Stimulated activated CD4-positive, alpha-beta T cell treated with anti-CD3 and anti-CD28 coated beads, Interleukin-1b, Interleukin-23, amount 100 ng/mL, for 4 hours (primary cell): Measurements from ENCODE around the gene TTC32.
"Not testable (repeated sequence)": the region's sequence is repeated elsewhere in the genome, so short reads cannot be mapped to it uniquely, and the experiment has no call there.

ENCODE experiments used
- DNase-seq, 2 donors: peaks; one replicate each; pipeline ENCODE4 v3.0.0-alpha.2; 2020; ENCODE audit warnings: low read depth in 2 of 2

The TTC32 gene

DNA sequence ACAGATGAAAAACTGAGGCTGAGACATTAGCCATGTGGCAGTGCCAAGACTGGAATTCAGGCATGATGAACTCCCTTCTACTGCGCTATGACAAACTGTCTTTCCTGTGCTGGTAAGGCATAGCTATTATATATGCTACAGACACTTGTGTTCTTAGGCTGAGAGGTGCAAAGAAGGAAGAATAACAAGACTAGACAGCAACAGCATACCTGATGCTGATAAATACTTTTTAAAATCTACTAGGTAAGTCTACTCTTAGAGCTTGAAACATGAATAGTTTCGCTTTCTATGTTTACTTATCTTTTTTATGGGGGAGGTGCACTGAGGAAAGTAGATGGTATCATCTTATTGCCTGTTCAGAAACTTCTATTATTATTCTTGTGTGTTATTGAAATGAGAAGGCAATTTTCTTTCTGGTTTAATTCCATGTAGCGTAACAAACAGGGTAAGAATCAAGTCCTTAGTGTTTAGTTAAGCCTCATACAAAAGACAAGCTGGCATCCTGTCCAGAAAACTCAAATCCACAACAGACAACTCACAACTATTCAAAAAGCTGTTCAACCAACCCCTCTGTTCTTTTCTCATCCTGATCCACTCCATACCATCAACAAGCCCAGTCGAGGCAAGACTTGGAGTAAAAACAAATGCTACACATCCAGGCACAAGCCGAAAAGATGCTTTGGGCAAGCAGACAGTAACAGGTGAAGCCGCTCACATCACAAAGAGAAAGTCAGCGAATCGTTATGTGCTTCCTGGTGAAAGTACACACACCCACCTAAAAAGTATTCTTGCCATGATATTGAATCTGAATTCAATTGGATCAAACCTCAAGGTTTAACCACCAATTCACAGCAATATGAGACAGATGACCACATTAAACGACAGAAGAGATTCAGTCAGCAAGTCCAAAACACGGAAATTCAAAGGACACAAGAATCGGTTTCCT lies 1.5 kb downstream of the TTC32 start:
- peak in 1 of 2 donors; percentile 3 for DNase-seq

GRCh38 chr2:19898592-19899329 lies 3.0 kb downstream of the TTC32 start:
- no peak for DNase-seq

- no peak for DNase-seq
Observed at GRCh38 chr2:19897623-19898245, 4.0 kb downstream of the TTC32 start.

- DNase-seq: no peak
Observed at GRCh38 chr2:19895535-19895934, 6.2 kb downstream of the TTC32 start.

DNA sequence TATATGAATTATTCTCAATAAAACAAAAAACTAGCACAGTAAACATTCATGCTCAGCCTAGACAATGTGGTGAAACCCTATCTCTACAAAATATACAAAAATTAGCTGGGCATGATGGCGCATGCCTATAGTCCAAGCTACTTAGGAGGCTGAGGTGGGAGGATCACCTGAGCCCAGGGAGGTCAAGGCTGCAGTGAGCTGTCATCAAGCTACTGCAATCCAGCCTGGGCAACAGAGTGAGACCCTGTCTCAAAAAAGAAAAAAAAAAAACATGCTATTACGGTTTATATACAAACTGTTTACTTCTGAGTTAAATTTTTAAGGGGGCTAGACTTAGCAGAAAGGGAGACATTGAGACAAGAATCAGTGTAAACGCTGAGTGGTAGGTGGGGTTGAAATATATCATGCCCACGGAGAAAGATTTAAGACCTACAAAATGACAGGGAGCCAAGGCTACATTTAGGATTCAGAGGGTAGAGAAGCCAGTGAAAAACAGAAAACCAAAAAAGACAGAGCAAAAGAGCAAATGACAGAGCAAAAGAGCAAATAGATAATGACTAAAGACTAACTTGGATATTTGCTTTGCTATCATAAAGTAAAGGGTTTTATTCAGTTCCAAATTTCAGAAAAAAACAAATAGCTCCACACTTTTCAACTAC lies 7.5 kb downstream of the TTC32 start:
- no peak for DNase-seq

GRCh38 chr2:19893520-19894133 lies 8.2 kb downstream of the TTC32 start:
- no peak for DNase-seq

DNA sequence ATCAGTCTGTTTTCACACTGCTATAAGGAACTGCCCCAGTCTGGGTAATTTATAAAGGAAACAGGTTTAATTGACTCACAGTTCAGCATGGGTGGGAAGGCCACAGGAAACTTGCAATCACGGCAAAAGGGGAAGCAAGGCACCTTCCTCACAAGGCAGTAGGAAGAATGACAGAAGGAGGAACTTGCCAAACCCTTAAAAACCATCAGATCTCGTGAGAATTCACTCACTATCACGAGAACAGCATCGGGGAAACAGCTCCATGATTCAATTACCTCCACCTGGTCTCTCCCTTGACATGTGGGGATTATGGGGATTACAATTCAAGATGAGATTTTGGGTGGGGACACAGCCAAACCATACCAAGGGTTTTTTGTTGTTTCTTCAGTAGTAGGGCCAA lies 9.8 kb downstream of the TTC32 start:
- DNase-seq: not testable (repeated sequence)

DNA sequence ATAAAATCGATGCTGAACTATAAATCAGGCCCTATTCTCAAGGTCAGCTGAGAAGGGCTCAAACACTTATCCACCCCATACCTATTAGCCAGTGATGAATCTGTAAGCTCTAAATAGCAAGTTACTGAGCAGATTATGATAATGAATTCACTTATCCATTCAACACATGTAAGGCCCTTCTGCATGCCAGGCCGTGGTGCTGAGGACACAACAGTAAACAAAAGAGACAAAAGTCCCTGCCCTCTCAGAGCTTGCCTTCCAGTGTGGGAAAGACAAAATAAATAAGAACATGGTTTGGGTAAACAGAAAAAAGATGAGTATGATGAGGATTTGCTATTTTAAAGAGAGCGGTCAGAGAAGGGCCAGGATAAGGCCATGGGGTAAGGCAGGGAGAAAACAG lies 11.7 kb downstream of the TTC32 start:
- DNase-seq: no peak

- no peak for DNase-seq
Observed at GRCh38 chr2:19888831-19889230, 13.0 kb downstream of the TTC32 start.

DNA sequence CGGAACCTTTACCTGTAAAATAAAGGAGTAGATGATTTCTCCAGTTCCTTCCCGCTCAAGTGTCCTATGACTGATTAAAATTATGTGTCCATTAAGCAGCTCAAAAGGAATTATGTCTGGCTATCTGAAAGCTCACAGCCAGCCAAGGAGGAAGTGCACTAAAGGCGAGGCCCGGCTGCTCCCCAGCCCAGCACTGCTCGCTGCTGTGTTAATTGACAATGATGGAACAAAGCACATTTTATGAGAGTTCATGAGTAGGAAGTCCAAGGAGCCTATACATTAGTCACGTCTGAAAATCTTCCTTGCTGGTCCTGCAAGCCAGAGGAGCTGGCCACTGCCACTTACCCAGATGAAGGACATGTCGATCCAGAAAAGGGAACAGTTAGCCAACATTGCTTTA lies 14.3 kb downstream of the TTC32 start:
- DNase-seq: no peak

DNA sequence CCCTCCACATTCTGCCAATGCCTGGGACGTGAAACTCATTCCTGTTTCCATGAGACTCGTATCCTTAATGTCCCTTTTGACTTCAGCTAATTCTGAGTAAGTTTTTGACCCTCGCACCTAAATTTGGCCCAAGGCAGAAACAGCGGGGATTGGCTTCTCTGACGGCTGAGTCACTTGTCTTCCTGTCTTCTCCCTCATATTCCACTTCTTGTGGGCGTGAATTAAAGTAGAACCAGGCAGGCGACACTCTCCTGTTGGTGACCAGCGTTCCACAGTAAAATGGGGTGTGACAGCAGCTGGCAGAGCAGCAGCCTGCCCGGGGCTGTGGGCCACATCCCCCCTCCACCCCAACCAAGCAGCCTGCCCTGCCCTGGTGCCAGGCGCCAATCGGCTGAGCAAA lies 15.5 kb downstream of the TTC32 start:
- DNase-seq: no peak

- DNase-seq: no peak
Observed at GRCh38 chr2:19885791-19886190, 16.0 kb downstream of the TTC32 start.

DNA sequence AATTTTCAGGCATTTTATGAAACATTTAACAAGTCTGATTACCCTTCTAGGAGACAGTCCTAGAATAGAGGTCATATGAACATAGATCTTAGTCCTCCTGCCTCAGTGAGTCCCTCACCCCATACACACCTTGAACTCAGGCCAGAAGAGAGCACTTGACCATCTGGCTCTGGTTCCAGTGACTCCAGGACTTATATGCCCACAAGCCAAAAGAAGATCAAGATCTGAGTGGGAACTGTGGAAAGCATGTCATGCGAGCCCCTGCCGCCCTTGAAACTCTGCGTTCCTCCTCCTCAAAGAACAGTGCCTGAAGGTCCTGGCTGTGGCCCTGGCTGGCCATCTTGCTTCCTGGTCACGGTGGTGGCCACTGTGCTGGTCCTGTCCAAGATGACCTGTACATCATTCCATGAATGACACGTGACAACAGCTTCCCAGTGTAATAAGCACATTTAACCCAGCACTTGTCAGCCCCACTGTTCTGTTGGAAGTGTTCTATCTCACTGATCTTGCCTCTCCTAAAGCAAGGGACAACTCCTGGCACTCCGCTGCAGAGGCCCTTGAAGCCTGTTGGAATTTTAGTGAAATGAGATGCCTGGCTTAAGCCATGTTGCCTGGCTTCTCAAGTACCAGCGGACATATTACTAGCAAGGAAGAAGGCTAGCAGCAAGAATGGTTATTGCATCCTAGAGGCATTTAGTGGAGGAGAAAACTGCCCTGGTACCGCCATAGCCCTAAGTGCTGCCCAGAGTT lies 17.6 kb downstream of the TTC32 start:
- DNase-seq: no peak

DNA sequence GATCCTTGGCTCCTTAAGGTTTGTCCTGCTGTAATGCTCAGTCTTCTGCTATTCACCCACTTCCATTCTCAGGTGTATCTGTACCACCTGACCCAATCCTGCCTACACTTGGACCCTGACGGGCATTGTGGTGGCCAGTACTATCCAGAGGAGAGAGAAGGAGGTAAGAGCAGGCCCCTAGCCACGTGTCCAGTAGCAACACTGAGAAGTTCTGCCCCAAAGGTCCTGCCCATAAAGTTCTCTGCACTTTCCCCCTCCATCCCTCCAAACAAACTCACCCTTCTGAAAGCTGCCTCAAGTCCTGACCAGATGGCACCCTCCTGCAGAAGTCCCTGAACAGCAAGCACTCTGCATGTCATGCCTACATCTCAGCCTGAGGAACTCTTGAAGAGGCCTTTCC lies 18.3 kb downstream of the TTC32 start:
- no peak for DNase-seq

GRCh38 chr2:19882286-19882685 lies 19.5 kb downstream of the TTC32 start:
- DNase-seq: no peak

GRCh38 chr2:19881908-19882265 lies 19.9 kb downstream of the TTC32 start:
- DNase-seq: no peak

- no peak for DNase-seq
Observed at GRCh38 chr2:19881221-19881907, 20.4 kb downstream of the TTC32 start.

DNA sequence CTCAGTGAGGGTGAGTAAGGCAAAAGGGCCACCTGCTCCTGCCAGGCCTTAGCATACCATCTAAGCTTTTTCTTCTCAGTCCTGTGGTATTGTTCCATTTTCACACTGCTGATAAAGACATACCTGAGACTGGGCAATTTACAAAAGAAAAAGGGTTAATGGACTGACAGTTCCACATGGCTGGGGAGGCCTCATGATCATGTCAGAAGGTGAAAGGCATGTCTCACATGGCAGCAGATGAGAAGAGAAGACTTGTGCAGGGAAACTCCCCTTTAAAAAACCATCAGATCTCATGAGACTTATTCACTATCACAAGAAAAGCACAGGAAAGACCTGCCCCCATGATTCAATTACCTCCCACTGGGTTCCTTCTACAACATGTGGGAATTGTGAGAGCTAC lies 21.6 kb downstream of the TTC32 start:
- not testable (repeated sequence) for DNase-seq

- no peak for DNase-seq
Observed at GRCh38 chr2:19879120-19879519, 22.7 kb downstream of the TTC32 start.
